Measurements from ENCODE around the gene NXPE4.

NXPE4 gene

GRCh38 chr11:114556135-114556534, 39.5 kb downstream of the NXPE4 start:
- no peak for DNase-seq

GRCh38 chr11:114553642-114554041, 41.9 kb downstream of the NXPE4 start:
- no peak for DNase-seq

DNA sequence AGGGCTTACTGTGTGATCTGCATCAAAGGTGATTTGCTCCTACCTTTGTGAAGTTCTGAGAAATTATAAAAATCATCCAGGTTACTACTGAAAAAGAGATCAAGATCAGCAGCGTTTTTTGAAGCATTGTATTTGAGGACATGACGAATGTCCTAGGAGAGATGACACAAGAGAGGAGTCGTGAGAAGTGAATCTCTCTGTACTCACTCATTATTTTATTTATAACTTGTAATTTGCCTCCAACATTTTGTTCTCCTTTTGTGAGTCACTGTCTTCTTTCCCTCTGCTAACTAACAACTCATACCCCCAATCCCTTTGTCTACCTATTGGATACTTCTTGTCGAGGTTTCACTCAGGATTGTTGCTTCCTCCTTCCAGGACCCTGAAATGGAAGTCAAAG, 44.5 kb downstream of the NXPE4 start:
- DNase-seq: no peak

DNA sequence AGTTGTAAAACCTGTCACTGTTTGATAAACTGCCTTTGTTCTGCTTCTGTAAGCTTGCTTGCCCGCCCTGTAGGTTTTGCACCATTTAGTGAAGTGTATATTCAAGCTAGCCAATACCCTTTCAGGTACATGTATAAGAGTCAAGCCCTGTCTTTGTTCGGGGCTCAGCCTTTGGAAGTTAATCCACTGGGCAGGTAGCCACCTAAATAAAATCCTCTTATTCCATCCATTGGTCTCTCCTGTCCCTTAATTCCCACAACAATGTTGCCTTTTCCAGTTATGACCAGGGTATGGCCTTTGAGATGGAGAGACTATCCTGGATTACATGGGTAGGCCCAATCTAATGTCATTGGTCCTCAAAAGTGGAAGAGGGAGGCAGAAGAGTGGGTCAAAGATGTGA, 69.9 kb downstream of the NXPE4 start:
- DNase-seq: no peak

DNA sequence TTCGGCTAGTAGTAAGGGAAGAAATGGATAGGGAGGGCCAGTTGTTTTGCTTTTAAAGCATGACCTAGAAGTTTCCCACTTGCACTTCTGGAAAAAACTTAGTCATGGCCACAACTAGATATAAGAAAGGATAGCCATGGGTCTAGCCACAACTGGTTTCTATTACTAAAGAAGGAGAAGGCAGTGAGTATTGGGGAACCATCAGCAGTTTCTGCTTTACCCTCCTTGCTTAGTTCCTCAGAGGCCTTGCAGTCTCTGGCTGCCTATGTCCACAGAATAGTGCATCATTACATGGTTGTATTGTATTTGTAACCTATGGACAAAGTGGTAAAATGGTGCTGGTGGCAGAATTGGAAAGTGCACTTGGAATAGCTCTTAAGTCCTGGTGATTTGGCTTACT, 71.5 kb downstream of the NXPE4 start:
- no peak for DNase-seq

- no peak for DNase-seq
Measured at GRCh38 chr11:114522818-114523217, 72.8 kb downstream of the NXPE4 start.

All from NCI-H774 (cell line).